EH (cell line): ENCODE results near the gene GAB2.
"Not testable (repeated sequence)": the region's sequence is repeated elsewhere in the genome, so short reads cannot be mapped to it uniquely, and the experiment has no call there.

Source experiments
- DNase-seq: peaks from one replicate; pipeline ENCODE4 v3.0.0-alpha.2; 2015; ENCODE audit warnings: low read depth

The GAB2 gene

GRCh38 chr11:78277314-78277994 is 140.2 kb downstream of the GAB2 start:
- DNase-seq: no peak

- no peak for DNase-seq
Observed at GRCh38 chr11:78276311-78276710, 141.3 kb downstream of the GAB2 start.

- no peak for DNase-seq
Observed at GRCh38 chr11:78274739-78275138, 142.9 kb downstream of the GAB2 start.

GRCh38 chr11:78272625-78273269 is 144.9 kb downstream of the GAB2 start:
- DNase-seq: not testable (repeated sequence)

DNA sequence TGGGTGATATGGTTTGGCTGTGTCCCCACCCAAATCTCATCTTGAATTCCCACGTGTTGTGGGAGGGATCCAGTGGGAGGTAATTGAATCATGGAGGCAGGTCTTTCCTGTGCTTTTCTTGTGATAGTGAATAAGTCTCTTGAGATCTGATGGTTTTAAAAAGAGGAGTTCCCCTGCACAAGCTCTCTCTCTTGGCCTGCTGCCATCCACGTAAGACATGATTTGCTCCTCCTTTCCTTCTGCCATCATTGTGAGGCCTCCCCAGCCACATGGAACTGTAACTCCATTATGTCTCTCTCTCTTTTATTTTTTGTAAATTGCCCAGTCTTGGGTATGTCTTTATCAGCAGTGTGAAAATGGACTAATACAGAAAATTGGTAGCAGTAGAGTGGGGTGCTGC is 145.8 kb downstream of the GAB2 start:
- not testable (repeated sequence) for DNase-seq

- DNase-seq: no peak
Observed at GRCh38 chr11:78270971-78271370, 146.6 kb downstream of the GAB2 start.

DNA sequence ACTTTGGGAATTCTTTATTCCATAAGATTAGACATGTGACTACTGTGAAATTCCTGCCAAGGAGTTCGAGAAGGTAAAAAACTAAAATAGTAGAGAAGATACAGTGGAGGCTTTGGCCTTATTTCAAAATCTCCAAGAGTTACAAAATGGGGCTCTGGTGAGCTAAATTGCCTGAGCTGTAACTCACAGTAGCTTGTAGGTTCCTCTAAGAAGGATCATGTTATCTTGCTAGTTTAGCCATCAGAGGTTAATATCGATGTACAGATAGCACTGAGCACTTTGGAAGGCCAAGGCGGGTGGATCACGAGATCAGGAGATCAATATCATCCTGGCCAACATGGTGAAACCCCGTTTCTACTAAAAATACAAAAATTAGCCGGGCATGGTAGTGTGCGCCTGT is 147.8 kb downstream of the GAB2 start:
- no peak for DNase-seq

- DNase-seq: peak; percentile 11
Observed at GRCh38 chr11:78268591-78269410, 148.8 kb downstream of the GAB2 start.

GRCh38 chr11:78266451-78266850 is 151.2 kb downstream of the GAB2 start:
- no peak for DNase-seq

- peak; percentile 7 for DNase-seq
Observed at GRCh38 chr11:78265326-78265725, 152.3 kb downstream of the GAB2 start.

DNA sequence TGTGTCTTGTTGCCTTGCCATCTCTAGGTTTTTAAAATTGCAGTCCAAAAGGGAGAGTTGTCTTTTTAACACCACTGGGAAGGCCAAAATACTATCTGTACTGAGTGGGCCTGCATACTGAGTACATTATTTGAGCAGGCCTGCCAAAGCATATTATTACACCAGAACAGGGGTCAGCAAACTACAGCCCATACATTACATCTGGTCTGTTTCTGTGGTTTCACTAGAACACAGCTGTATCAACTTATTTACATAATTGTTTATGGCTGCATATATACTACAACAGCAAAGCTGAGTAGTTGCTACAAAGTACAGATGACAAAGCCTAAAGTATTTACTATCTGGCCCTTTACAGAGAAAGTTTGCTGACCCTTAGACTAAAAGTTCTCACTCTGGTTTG is 154.9 kb downstream of the GAB2 start:
- DNase-seq: no peak

GRCh38 chr11:78262238-78262637 is 155.4 kb downstream of the GAB2 start:
- DNase-seq: no peak

- no peak for DNase-seq
Observed at GRCh38 chr11:78261828-78262227, 155.8 kb downstream of the GAB2 start.

DNA sequence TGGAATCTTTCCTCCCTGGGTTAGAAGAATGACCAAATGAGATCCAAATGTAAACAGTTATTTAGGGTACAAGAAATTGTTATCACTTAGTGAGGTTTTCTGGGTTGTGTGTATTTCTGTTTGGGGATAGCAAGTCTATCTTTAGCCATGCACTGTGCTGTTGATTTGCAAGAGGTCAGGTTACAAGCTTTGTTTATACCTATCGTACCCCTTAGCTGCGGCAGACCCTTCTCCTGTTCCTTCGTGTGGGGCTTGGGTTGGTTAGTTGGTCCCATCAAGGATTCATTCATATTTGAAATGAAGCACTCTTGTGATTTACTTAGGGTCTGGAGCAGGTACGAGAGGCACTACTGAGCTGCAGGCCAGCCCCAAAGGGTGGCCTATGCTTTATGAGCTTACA is 156.3 kb downstream of the GAB2 start:
- DNase-seq: no peak

- no peak for DNase-seq
Observed at GRCh38 chr11:78259777-78260487, 157.7 kb downstream of the GAB2 start.

DNA sequence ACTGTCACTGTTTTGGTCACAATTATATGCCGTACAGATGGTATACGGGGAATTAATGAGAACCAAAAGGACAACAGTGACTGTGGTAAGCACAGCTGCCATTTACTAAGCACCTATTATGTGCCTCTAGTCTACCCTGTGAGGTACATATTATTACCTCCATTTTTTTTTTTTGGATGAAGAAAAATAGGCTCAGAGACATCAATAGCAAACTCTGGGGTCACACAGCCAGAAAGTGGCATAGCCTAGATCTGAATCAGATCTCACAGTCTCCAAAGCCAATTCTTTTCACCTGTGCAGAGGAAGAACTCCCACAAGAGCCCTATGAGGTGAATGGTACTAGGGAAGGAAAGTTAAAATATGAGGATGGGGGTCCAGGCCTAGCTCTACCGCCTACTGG is 160.0 kb downstream of the GAB2 start:
- DNase-seq: no peak

DNA sequence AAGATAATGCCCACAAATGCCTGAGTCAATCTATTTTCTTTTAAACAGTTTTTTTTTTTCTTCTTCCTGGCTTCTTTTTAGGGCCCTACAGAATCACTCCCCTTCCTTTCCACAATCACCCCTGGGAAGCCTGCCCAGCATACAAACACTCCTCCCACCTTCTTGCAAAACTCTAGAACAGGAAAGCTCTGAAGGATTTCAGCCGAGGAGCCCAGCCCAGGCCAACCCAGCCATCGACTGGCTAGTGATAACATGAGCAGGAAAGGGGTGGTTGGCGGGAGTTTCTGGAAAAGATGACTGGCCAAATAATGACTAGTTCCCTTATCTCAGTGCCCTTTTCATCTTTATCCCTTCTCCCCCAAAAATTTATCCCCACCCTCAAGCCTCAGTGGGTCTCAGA is 160.7 kb downstream of the GAB2 start:
- DNase-seq: peak; percentile 81

GRCh38 chr11:78255919-78256318 is 161.7 kb downstream of the GAB2 start:
- no peak for DNase-seq

- no peak for DNase-seq
Observed at GRCh38 chr11:78254268-78254667, 163.4 kb downstream of the GAB2 start.

GRCh38 chr11:78253797-78254196 is 163.8 kb downstream of the GAB2 start:
- DNase-seq: peak; percentile 37

- DNase-seq: peak; percentile 67
Observed at GRCh38 chr11:78251083-78251775, 166.4 kb downstream of the GAB2 start.

DNA sequence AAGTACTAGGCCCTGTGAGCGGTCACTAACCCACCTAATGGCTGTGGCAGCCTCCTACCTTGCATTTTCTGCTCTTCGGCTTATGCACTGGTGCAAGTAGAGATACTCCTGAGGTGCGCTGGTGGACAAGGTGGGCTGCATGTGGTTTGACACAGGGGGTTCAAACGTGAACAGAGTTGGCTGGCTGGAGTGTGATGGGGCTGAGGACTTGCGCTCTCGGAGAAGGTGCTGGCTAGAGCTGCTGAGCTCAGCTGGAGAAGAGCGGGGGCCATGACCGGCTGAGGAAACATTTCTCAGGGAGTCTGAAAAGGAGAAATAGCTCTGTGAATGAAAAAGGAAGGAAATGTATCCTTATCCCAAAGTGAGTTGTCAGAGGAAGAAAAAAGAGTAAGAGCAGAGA is 167.5 kb downstream of the GAB2 start:
- no peak for DNase-seq
